ENCODE results near the gene BEND5.
A peak's percentile ranks its signal among the peaks of the same experiment; 100 is the strongest.

BEND5 gene

DNA sequence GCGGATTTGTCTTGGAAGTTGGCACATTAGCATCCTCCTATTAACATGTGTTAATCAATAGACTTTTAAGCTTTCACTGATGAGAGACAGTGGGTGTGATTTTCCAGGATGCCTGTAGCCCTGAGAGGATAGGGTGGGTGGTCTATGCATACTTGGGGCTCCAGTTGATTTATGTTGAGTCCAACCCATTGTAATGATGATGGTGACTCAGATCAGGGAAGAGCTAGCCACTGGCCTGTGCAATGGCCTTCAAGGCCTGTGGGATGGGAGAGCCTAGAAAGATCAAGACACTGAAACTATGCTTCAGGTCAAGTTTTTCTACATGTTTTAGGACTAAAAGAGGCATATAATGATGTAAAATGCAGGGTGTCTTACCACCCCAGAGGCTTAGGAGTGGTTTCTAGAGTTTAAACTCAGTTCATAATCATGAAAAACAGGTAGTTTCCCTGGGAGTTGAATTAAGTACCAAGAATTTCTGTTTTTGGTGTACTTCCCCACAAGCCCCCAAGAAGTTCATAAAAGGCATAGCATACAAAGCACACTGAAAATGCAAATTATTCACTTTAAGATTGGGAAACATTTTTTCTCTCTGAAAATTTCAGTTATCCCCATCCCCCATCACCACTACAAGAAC is 19.9 kb downstream of the BEND5 start:
- Mint-ChIP-seq H3K27ac (no peak overlapping the region), H3K36me3 (ENCODE audit: insufficient read depth) (peaks cover 12% of the 10 kb centered on the region), H3K27me3 (no peaks in the 10 kb centered on the region), H3K4me3 (no peak overlapping the region), H3K9me3 (no peaks in the 10 kb centered on the region), H3K4me1 (ENCODE audit: low read depth in 2 of 2) (no peaks in the 10 kb centered on the region)
- no peak for ATAC-seq (replicated peaks)
- DNase-seq = no peak

DNA sequence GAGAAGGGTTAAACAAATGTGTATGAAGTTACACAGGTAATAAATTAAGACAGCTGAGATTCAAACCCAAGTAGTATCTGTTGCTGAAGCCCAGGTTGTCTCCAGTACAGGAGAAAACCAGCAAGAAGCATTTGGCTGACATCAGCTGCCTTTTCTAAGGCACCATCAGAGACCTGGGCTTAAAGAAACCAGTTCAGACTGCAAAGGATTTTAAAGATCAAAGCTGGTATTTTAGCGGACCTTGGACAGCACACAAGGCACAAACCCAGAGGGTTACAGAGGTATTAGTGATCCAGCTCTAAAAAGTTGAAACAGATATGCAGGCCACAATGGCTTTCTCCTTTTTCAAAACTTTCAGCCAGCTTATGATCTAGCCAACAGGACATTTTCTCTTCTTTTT is 23.4 kb downstream of the BEND5 start:
- no peaks in the 10 kb centered on the region for H3K4me1 Mint-ChIP-seq (ENCODE audit: low read depth in 2 of 2)
- no peaks in the 10 kb centered on the region for H3K9me3 Mint-ChIP-seq
- ATAC-seq (replicated peaks) = no peak
- no peaks in the 10 kb centered on the region for H3K27me3 Mint-ChIP-seq
- no peak overlapping the region for H3K27ac Mint-ChIP-seq
- no peak for DNase-seq
- peaks cover 9% of the 10 kb centered on the region for H3K36me3 Mint-ChIP-seq (ENCODE audit: insufficient read depth)
- no peak overlapping the region for H3K4me3 Mint-ChIP-seq

GRCh38 chr1:48750109-48750508 is 26.6 kb downstream of the BEND5 start:
- Mint-ChIP-seq H3K36me3 (ENCODE audit: insufficient read depth) (peaks cover 6% of the 10 kb centered on the region), H3K27me3 (peaks cover 7 to 10% of the 10 kb centered on the region in 2 donors), H3K4me3 (no peak overlapping the region), H3K9me3 (no peaks in the 10 kb centered on the region), H3K4me1 (ENCODE audit: low read depth in 2 of 2) (no peaks in the 10 kb centered on the region), H3K27ac (no peak overlapping the region)
- DNase-seq = no peak
- ATAC-seq (replicated peaks) = peak; percentile 51

DNA sequence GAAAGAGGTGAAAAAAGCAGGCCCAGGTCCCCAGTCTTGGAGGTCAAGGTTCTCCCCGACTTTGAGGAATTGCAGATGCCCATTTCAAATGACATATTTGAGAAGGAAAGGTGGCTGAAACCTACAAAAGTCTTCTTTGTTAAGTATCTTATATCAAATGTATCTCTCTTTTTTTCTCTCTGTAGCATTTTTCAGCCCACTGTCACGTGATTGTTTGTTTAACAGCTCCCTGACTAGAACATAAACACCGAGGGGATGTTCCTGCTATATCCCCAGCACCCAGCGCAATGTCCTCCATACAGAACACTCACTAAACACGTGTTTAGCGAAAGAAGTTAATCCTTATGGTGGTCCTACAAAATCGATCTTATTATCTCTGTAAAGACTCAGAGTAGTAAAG is 27.6 kb downstream of the BEND5 start:
- ATAC-seq (replicated peaks) (no peak), DNase-seq (no peak)
- Mint-ChIP-seq H3K4me3 (no peak overlapping the region), H3K27ac (no peak overlapping the region), H3K9me3 (no peaks in the 10 kb centered on the region), H3K36me3 (ENCODE audit: insufficient read depth) (peaks cover 8% of the 10 kb centered on the region), H3K4me1 (ENCODE audit: low read depth in 2 of 2) (no peaks in the 10 kb centered on the region), H3K27me3 (peaks cover 7 to 10% of the 10 kb centered on the region in 2 donors)

GRCh38 chr1:48746906-48747305 is 29.8 kb downstream of the BEND5 start:
- no peak for DNase-seq
- Mint-ChIP-seq H3K4me3 (no peak overlapping the region), H3K36me3 (ENCODE audit: insufficient read depth) (peaks cover 5% of the 10 kb centered on the region), H3K4me1 (ENCODE audit: low read depth in 2 of 2) (no peaks in the 10 kb centered on the region), H3K9me3 (no peaks in the 10 kb centered on the region), H3K27ac (no peak overlapping the region), H3K27me3 (peaks cover 7 to 10% of the 10 kb centered on the region in 2 donors)
- no peak for ATAC-seq (replicated peaks)

- ATAC-seq (replicated peaks) = no peak
- Mint-ChIP-seq H3K27me3 (peaks cover 7 to 10% of the 10 kb centered on the region in 2 donors), H3K27ac (no peak overlapping the region), H3K9me3 (no peaks in the 10 kb centered on the region), H3K4me1 (ENCODE audit: low read depth in 2 of 2) (no peaks in the 10 kb centered on the region), H3K4me3 (no peak overlapping the region), H3K36me3 (ENCODE audit: insufficient read depth) (peaks cover 5% of the 10 kb centered on the region)
- DNase-seq = no peak
Measured at GRCh38 chr1:48744032-48744431, 32.7 kb downstream of the BEND5 start.

- Mint-ChIP-seq H3K4me1 (ENCODE audit: low read depth in 2 of 2) (no peaks in the 10 kb centered on the region), H3K27ac (no peak overlapping the region), H3K36me3 (ENCODE audit: insufficient read depth) (peaks cover 2% of the 10 kb centered on the region), H3K9me3 (no peaks in the 10 kb centered on the region), H3K27me3 (peaks cover 7 to 10% of the 10 kb centered on the region in 2 donors), H3K4me3 (no peak overlapping the region)
- no peak for ATAC-seq (replicated peaks)
- DNase-seq = no peak
Measured at GRCh38 chr1:48743480-48743879, 33.2 kb downstream of the BEND5 start.

DNA sequence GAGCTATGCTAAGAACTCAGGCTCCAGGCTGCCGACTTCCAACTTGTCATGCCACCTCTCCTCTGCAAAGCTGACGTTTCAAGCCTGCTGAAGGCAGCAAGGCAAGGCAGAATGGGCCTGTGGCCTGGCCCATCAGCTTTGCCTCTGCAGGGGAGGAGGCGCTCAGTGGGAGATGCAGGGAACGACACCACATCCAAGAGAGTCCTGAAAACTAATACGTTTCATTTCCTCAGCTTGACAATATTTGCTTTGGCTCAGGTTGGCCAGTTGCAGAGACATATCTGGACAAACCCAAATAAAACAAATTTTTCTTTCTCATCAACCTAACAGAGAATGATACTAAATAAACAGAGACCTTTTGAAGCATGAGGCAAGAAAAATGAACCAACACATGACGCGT is 35.3 kb downstream of the BEND5 start:
- ATAC-seq (replicated peaks) (no peak), DNase-seq (no peak)
- Mint-ChIP-seq H3K4me3 (no peak overlapping the region), H3K27ac (no peak overlapping the region), H3K36me3 (ENCODE audit: insufficient read depth) (peaks cover 2% of the 10 kb centered on the region), H3K4me1 (ENCODE audit: low read depth in 2 of 2) (no peaks in the 10 kb centered on the region), H3K27me3 (peaks cover under 1 to 4% of the 10 kb centered on the region in 2 donors), H3K9me3 (no peaks in the 10 kb centered on the region)

DNA sequence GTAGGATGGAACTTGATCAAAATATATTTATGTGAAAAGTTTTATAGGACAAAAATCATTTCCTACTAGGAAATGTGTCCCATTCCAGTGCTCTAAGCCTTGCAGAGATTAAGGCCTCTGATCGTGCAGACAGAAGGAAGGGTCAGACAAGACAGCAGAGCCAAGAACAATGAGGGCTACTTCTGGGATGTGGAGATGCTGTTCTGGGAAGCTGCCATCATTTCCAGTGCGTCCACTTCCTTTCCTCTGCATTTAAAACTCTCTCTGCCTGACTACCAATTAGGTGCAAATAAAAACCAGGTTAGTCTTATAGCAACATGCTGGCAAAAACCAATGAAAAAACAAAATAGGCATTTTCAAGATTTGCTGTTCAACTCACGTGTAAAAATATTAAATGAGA is 36.1 kb downstream of the BEND5 start:
- DNase-seq (no peak), ATAC-seq (replicated peaks) (no peak)
- H3K9me3 Mint-ChIP-seq = no peaks in the 10 kb centered on the region
- peaks cover 2% of the 10 kb centered on the region for H3K36me3 Mint-ChIP-seq (ENCODE audit: insufficient read depth)
- H3K27me3 Mint-ChIP-seq = no peaks in the 10 kb centered on the region
- H3K4me3 Mint-ChIP-seq = no peak overlapping the region
- no peak overlapping the region for H3K27ac Mint-ChIP-seq
- H3K4me1 Mint-ChIP-seq (ENCODE audit: low read depth in 2 of 2) = no peaks in the 10 kb centered on the region

GRCh38 chr1:48739091-48739490 is 37.6 kb downstream of the BEND5 start:
- Mint-ChIP-seq H3K4me3 (no peak overlapping the region), H3K27ac (no peak overlapping the region), H3K36me3 (ENCODE audit: insufficient read depth) (no peaks in the 10 kb centered on the region), H3K4me1 (ENCODE audit: low read depth in 2 of 2) (no peaks in the 10 kb centered on the region), H3K27me3 (no peaks in the 10 kb centered on the region), H3K9me3 (no peaks in the 10 kb centered on the region)
- ATAC-seq (replicated peaks) (no peak), DNase-seq (no peak)

DNA sequence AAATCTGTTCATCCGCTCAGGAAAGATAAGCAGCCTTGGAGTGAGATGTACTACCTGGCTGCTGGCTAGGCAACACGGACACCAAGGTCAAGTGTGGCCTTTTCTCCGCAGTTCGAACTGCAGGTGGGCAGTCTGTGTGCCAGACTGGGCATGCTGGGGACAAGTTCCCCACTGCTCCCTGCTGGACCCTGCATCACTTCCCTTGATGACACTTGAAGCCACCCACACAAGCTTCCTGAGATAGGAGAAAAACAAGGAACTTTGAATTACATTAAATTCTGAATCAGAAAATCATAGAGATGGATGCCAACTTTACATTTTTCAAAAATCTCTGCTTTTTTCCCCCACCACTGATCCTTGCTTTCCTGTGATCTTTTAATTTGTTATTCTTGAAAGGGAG is 38.3 kb downstream of the BEND5 start:
- no peaks in the 10 kb centered on the region for H3K36me3 Mint-ChIP-seq (ENCODE audit: insufficient read depth)
- no peaks in the 10 kb centered on the region for H3K4me1 Mint-ChIP-seq (ENCODE audit: low read depth in 2 of 2)
- H3K9me3 Mint-ChIP-seq = no peaks in the 10 kb centered on the region
- no peak for DNase-seq
- H3K27me3 Mint-ChIP-seq = no peaks in the 10 kb centered on the region
- ATAC-seq (replicated peaks) = no peak
- H3K4me3 Mint-ChIP-seq = no peak overlapping the region
- H3K27ac Mint-ChIP-seq = no peak overlapping the region

- ATAC-seq (replicated peaks) (no peak), DNase-seq (no peak)
- Mint-ChIP-seq H3K36me3 (ENCODE audit: insufficient read depth) (no peaks in the 10 kb centered on the region), H3K27ac (no peak overlapping the region), H3K4me1 (ENCODE audit: low read depth in 2 of 2) (no peaks in the 10 kb centered on the region), H3K9me3 (no peaks in the 10 kb centered on the region), H3K27me3 (no peaks in the 10 kb centered on the region), H3K4me3 (no peak overlapping the region)
Measured at GRCh38 chr1:48735796-48736195, 40.9 kb downstream of the BEND5 start.

DNA sequence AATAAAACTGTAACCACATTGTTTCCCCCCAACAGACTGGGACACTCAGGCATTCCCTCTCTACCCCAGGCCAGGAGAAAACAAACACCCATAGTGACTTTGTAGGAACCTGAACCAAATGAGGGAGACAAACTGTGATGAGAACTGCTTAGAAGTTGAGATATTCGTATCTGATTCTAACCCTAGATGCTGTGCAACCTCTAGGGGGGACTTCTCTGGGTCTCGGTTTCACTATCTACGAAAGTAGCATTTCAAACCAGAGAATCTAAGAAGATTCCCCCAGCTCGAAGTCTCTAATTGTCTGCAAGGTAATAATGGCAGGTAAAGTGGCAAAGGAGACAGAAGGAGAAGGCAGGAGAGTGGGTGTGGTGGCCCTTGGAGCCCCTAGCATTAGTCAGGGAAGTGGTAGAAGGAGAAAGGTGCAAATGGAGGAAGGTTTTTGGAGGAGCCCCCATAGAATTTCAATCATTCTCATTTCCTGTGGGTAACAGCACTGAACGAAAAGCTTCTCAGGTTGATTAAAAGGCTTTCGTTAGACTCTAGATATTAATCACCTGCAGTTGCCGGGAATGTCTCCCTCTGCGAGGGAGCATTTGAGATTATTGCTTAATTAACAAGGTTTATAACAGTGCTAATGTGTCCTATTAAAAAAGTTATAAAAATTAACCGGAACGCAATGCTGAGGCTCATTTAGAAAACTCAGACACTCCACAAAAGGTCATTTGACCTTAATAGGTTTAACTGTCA is 46.4 kb downstream of the BEND5 start:
- no peak for ATAC-seq (replicated peaks)
- H3K4me1 Mint-ChIP-seq (ENCODE audit: low read depth in 2 of 2) = peaks cover 0 to 8% of the 10 kb centered on the region in 2 donors
- H3K9me3 Mint-ChIP-seq = no peaks in the 10 kb centered on the region
- DNase-seq = no peak
- peak overlapping the region in 1 of 2 donors; percentile 7 for H3K4me3 Mint-ChIP-seq
- no peaks in the 10 kb centered on the region for H3K36me3 Mint-ChIP-seq (ENCODE audit: insufficient read depth)
- H3K27ac Mint-ChIP-seq = no peak overlapping the region
- peaks cover 0 to 7% of the 10 kb centered on the region in 2 donors for H3K27me3 Mint-ChIP-seq

DNA sequence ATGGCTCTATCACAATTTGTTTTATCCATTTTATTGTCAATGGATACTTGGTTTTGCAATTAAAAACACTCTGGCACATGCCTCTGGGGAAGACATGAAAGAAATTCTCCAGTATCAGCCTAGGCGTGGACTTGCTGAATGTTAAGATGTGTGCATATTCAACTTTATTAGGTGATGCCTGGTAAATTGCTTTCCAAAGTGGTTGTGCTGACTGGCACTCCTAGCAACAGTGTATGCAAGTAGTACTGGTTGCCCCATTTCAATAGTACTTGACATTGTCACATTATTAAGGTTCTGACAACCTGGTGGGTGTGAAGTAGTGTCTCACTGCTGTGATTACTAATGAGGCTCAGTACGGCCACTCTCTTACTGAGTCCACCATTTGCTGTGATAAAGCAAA is 48.1 kb downstream of the BEND5 start:
- ATAC-seq (replicated peaks) (no peak), DNase-seq (no peak)
- H3K4me3 Mint-ChIP-seq = no peak overlapping the region
- H3K36me3 Mint-ChIP-seq (ENCODE audit: insufficient read depth) = no peaks in the 10 kb centered on the region
- no peaks in the 10 kb centered on the region for H3K9me3 Mint-ChIP-seq
- no peak overlapping the region for H3K27ac Mint-ChIP-seq
- H3K4me1 Mint-ChIP-seq (ENCODE audit: low read depth in 2 of 2) = peaks cover 0 to 8% of the 10 kb centered on the region in 2 donors
- peaks cover 0 to 7% of the 10 kb centered on the region in 2 donors for H3K27me3 Mint-ChIP-seq
